NB4 (cell line): ENCODE data around the gene STRADA.

Experiments used
- CTCF ChIP-seq: IDR thresholded peaks from one replicate; pipeline ENCODE4 v1.5.1; 2012; ENCODE audit warnings: low read depth, low read length
- MAX ChIP-seq: IDR thresholded peaks from 2 replicates; pipeline ENCODE4 v1.6.1; 2011; ENCODE audit warnings: low read depth, low read length
- POLR2A ChIP-seq: IDR thresholded peaks from 2 replicates; pipeline ENCODE4 v1.6.1; 2011; ENCODE audit warnings: mild to moderate bottlenecking; ENCODE audit not compliant: insufficient read length; ENCODE audit errors: extremely low read depth

- TF ChIP-seq CTCF (no peak), MAX (no peak), POLR2A (no peak)
These were observed 65.0 kb downstream of the STRADA start for GRCh38 chr17:63676584-63676983.
